Erythroblast (primary cell): Measurements from ENCODE around the gene XKR7.

Experiments
- GATA1 ChIP-seq: IDR thresholded peaks from 2 replicates; pipeline ENCODE4 v1.6.1; 2011; ENCODE audit warnings: low read depth, mild to moderate bottlenecking, control low read depth, low read length, moderate library complexity
- POLR2A ChIP-seq: IDR thresholded peaks from 2 replicates; pipeline ENCODE4 v1.6.1; 2011; ENCODE audit warnings: mild to moderate bottlenecking, low read length

DNA sequence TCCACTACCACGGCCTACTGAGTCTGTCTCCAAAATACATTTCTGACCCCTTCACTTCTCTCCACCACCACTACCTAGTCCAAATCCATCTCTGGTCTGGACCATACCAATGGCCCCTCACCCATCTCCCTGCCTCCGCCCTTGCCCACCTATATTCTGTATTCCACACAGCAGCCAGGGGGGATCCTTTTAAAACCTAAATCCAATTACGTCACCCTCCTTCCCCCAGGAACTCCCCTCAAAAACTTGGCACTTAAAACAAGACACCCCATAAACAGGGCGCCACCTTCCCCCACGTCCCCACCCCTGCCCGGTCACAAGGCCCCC lies 16.8 kb upstream of the XKR7 start:
- no peak for TF ChIP-seq POLR2A
- no peak for TF ChIP-seq GATA1
